ENCODE results near the gene MSH5. TPM values are rescaled to one million over a fixed set of nuclear protein-coding genes. Genes with fewer than 3 reads are reported as not detected.
"Not testable (repeated sequence)": the region's sequence is repeated elsewhere in the genome, so short reads cannot be mapped to it uniquely, and the experiment has no call there.

Gene MSH5
- total RNA-seq, 8 experiments from 2014 or later = 3.8 to 65.3 (median 11.3) TPM

DNA sequence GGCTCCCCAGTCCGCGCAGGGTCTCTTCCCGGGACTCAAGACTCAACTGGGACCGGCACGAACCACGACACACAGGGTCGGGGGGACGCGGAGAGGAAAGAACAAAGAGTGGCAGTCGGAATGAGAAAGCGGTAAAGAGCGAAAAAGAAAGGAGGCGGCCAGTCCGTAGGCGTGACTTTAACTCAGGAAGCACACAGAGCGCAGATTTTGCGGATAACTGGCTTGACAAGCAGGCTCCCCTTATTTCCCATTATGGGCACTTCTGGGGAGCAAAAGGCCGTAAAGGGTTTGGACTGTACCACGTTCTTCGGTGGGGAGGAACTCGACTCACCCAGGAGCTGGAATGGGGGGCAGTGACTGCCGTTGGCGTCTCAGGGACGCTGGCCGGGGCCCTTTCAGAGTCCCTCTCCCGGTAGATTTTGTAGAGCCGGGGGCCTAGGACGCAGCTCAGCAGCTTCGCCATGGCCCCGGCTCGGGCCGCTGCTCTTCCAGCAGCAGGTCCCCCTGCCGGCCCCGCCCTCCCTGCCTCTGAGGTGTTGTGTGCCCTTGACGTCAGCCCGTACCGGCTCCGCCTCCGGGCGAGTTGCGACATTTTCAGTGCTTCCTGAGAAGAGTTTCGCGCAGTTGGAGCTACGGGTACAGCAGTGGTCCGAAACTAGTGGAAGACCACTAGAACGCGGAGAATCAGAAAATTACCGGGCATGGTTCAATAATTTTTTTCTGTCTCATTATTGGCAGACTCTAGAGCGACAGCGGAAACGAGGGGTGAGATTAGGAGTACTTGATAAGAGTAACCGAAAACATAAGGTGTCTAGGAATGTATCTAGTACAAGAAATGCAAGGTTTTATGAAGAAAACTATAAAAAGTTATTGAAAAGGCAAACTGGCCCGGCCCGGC is 36.7 kb upstream of the MSH5 start, which contains the start of gene ABHD16A:
ABHD16A (minus strand) TSS at position 506 of the 898 bp plus-strand sequence; CDS start at position 463, 43 bp downstream.
- peak; percentile 94 to 98 (median 96) for ATAC-seq (replicated peaks in 6 of 8)
- H3K4me1 ChIP-seq (replicated peaks in 1 of 2) = peaks cover 10% of the 10 kb centered on the region in 2 donors
- 0 to 7% (median 2%) methylated on average over 3 to 37 of the region's 54 CpGs for WGBS, 10 experiments
- peak within 1 kb of the TSS; percentile 67 to 93 (median 85) for H3K4me3 ChIP-seq
- peak within 1 kb of the TSS; percentile 92 to 95 for H3K27ac ChIP-seq
- in situ Hi-C loops (cut with MboI; ENCODE audit: low pct_unique_long_range_greater_than_20kb in 2 of 9, low sequenced_read_pairs in 9 of 9, unreplicated experiment in 9 of 9) = no loop called here

DNA sequence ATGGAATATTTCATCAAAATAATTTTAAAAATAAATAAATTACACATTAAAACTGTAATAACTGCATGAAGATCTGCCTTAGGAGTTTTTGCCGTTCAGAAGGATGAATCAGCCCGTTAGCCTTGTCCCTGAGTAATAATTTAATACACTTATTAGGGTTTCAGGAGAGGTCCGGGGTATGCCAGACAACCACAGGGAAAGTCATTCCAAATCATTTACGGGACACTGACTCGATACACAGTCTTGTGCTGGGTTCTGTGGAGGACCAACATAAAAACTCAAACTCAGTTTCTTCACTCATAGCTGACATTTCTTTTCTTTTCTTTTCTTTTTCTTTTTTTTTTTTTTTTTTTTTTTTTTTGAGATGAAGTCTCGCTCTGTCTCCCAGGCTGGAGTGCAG is 33.9 kb upstream of the MSH5 start:
- ATAC-seq (replicated peaks in 6 of 8) = no peak
- no peak overlapping the region for H3K27ac ChIP-seq
- WGBS, 10 experiments = 37 to 100% (median 89%) methylated on average over 3 to 6 of the region's 6 CpGs; no CpG with 5 or more reads in 1 of the 10 experiments
- in situ Hi-C loops (cut with MboI; ENCODE audit: low pct_unique_long_range_greater_than_20kb in 2 of 9, low sequenced_read_pairs in 9 of 9, unreplicated experiment in 9 of 9) = no loop called here
- H3K4me3 ChIP-seq = no peak overlapping the region
- H3K4me1 ChIP-seq (replicated peaks in 1 of 2) = peaks cover 8 to 10% of the 10 kb centered on the region in 2 donors

DNA sequence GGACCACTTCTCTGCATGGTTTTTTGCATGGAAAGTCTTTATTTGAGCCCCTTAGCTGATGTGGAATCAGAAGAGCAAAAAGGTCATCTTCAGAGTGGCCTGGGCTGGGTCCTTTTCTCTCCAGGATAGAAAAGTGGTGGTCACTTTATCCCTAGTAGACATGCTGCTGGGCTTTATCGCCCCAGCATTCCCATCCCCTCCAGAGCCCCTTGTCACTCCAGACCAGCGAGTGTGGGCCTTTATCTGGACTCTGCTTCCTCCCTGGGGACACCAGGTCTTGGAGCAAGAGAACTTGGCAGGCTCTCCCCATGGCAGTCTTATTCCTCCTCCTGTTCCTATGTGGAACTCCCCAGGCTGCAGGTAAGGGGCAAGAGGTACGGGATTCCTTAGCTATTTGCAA is 33.2 kb upstream of the MSH5 start, which contains the start of gene LY6G6F:
LY6G6F (plus strand) TSS at position 268 of the 400 bp plus-strand sequence; CDS start at position 309, 41 bp downstream.
- WGBS, 10 experiments = 20 to 86% (median 57%) methylated on average over 1 to 2 of the region's 3 CpGs; no CpG with 5 or more reads in 5 of the 10 experiments
- Histone ChIP-seq H3K4me1 (replicated peaks in 1 of 2) (peaks cover under 1 to 4% of the 10 kb centered on the region in 2 donors), H3K27ac (no peak within 1 kb of the TSS), H3K4me3 (no peak within 1 kb of the TSS)
- in situ Hi-C loops (cut with MboI; ENCODE audit: low pct_unique_long_range_greater_than_20kb in 2 of 9, low sequenced_read_pairs in 9 of 9, unreplicated experiment in 9 of 9) = no loop called here
- no peak for ATAC-seq (replicated peaks in 6 of 8)

DNA sequence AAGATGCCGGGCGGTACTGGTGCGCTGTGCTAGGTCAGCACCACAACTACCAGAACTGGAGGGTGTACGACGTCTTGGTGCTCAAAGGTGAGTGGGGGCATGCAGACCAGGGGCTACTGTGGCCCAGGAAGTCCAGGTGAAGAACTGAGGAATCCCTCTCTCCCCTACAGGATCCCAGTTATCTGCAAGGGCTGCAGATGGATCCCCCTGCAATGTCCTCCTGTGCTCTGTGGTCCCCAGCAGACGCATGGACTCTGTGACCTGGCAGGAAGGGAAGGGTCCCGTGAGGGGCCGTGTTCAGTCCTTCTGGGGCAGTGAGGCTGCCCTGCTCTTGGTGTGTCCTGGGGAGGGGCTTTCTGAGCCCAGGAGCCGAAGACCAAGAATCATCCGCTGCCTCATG is 32.1 kb upstream of the MSH5 start:
- WGBS, 10 experiments = 68 to 83% methylated on average over 2 to 6 of the region's 10 CpGs; no CpG with 5 or more reads in 8 of the 10 experiments
- in situ Hi-C loops (cut with MboI; ENCODE audit: low pct_unique_long_range_greater_than_20kb in 2 of 9, low sequenced_read_pairs in 9 of 9, unreplicated experiment in 9 of 9) = no loop called here
- H3K4me3 ChIP-seq = no peak overlapping the region
- no peak for ATAC-seq (replicated peaks in 6 of 8)
- H3K27ac ChIP-seq = no peak overlapping the region
- H3K4me1 ChIP-seq (replicated peaks in 1 of 2) = no peaks in the 10 kb centered on the region

- in situ Hi-C loops (cut with MboI; ENCODE audit: low pct_unique_long_range_greater_than_20kb in 2 of 9, low sequenced_read_pairs in 9 of 9, unreplicated experiment in 9 of 9) = no loop called here
- ATAC-seq (replicated peaks in 6 of 8) = no peak
Measured at GRCh38 chr6:31708224-31708623, 31.6 kb upstream of the MSH5 start.

GRCh38 chr6:31709157-31709556 is 30.6 kb upstream of the MSH5 start:
- H3K4me1 ChIP-seq (replicated peaks in 1 of 2); H3K4me3 ChIP-seq; in situ Hi-C loops (cut with MboI; ENCODE audit: low pct_unique_long_range_greater_than_20kb in 2 of 9, low sequenced_read_pairs in 9 of 9, unreplicated experiment in 9 of 9); H3K27ac ChIP-seq; ATAC-seq (replicated peaks in 6 of 8): not testable (repeated sequence)
- 67 to 100% (median 90%) methylated on average over 3 to 6 of the region's 11 CpGs; no CpG with 5 or more reads in 6 of the 10 experiments for WGBS, 10 experiments

More at GRCh38 chr6:31708224-31708623, 31.6 kb upstream of the MSH5 start:
- no peak overlapping the region for H3K4me3 ChIP-seq
- 33 to 100% (median 80%) methylated on average over 1 to 3 of the region's 3 CpGs; no CpG with 5 or more reads in 3 of the 10 experiments for WGBS, 10 experiments
- H3K4me1 ChIP-seq (replicated peaks in 1 of 2) = no peaks in the 10 kb centered on the region
- no peak overlapping the region for H3K27ac ChIP-seq

DNA sequence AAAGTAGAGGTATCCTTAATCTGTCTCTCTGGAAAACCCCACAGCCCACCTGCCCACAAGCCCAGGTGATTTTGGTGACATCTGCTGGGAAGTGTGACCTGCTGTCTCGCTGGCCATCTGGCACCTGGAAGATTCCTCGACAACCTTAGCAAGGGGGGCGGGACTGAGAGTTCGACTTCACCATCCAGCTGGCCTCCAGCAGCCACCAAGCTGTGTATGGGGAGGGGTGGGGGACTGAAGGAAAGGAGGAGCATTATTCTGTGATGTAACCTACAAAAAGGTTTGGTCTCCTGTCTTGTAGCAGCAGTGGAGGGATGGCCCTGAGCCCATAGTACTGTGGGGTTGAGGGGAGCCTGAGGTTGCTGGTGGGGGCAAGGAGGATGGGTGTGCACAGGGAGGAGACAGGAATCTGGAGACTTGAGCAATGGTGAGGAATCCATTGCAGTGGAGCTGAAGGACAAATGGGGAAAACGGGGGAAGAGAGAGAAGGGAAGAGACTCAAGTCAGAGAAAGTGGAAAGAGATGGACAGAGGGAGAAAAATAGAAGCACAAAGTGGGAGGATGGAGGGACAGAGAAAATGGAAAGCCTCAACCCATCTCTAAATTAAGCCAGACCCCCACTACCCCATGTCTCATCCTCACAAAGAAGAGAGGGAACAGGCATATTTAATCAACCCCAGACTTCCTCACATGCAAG is 29.1 kb upstream of the MSH5 start:
- in situ Hi-C loops (cut with MboI; ENCODE audit: low pct_unique_long_range_greater_than_20kb in 2 of 9, low sequenced_read_pairs in 9 of 9, unreplicated experiment in 9 of 9) = no loop called here
- ATAC-seq (replicated peaks in 6 of 8) = no peak
- Histone ChIP-seq H3K4me3 (no peak overlapping the region), H3K4me1 (replicated peaks in 1 of 2) (peaks cover 9 to 12% of the 10 kb centered on the region in 2 donors), H3K27ac (no peak overlapping the region)
- 0 to 71% (median 50%) methylated on average over 1 to 3 of the region's 5 CpGs; no CpG with 5 or more reads in 5 of the 10 experiments for WGBS, 10 experiments

DNA sequence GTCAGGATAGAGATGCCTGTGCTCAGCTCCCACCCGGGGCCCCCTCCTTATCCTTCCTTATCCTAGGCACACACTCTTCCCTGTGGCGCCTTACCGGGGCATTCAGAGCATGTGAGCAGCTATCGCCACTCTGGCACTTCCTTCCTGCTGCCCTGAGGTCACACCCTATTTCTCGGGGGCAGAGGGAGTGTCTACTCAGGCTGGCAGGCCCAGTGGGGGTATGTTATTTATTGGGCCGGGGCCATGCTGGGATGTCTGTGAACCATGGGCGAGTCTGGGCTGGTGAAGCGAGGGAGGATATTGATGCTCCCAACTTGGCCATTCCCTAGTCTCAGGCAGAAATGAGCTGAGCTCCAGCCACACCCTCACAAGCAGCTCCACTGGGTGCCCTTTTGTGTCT is 28.6 kb upstream of the MSH5 start:
- 53 to 87% (median 68%) methylated on average over 3 to 4 of the region's 8 CpGs; no CpG with 5 or more reads in 7 of the 10 experiments for WGBS, 10 experiments
- peaks cover 9 to 12% of the 10 kb centered on the region in 2 donors for H3K4me1 ChIP-seq (replicated peaks in 1 of 2)
- no peak overlapping the region for H3K4me3 ChIP-seq
- H3K27ac ChIP-seq = no peak overlapping the region
- ATAC-seq (replicated peaks in 6 of 8) = no peak
- in situ Hi-C loops (cut with MboI; ENCODE audit: low pct_unique_long_range_greater_than_20kb in 2 of 9, low sequenced_read_pairs in 9 of 9, unreplicated experiment in 9 of 9) = no loop called here

- in situ Hi-C loops (cut with MboI; ENCODE audit: low pct_unique_long_range_greater_than_20kb in 2 of 9, low sequenced_read_pairs in 9 of 9, unreplicated experiment in 9 of 9) = no loop called here
- 88 to 100% (median 93%) methylated on average over 1 to 6 of the region's 8 CpGs; no CpG with 5 or more reads in 6 of the 10 experiments for WGBS, 10 experiments
- ATAC-seq (replicated peaks in 6 of 8) = peak in 2 of 8 experiments; percentile 17 to 49
- Histone ChIP-seq H3K4me3 (no peak overlapping the region), H3K4me1 (replicated peaks in 1 of 2) (peaks cover 9 to 12% of the 10 kb centered on the region in 2 donors), H3K27ac (no peak overlapping the region)
Measured at GRCh38 chr6:31712296-31712695, 27.5 kb upstream of the MSH5 start.

GRCh38 chr6:31713465-31713864 is 26.3 kb upstream of the MSH5 start:
- Histone ChIP-seq H3K4me3 (no peak overlapping the region), H3K4me1 (replicated peaks in 1 of 2) (peaks cover 9 to 12% of the 10 kb centered on the region in 2 donors), H3K27ac (no peak overlapping the region)
- no peak for ATAC-seq (replicated peaks in 6 of 8)
- 43 to 86% (median 75%) methylated on average over 1 to 2 of the region's 4 CpGs; no CpG with 5 or more reads in 4 of the 10 experiments for WGBS, 10 experiments
- in situ Hi-C loops (cut with MboI; ENCODE audit: low pct_unique_long_range_greater_than_20kb in 2 of 9, low sequenced_read_pairs in 9 of 9, unreplicated experiment in 9 of 9) = no loop called here

DNA sequence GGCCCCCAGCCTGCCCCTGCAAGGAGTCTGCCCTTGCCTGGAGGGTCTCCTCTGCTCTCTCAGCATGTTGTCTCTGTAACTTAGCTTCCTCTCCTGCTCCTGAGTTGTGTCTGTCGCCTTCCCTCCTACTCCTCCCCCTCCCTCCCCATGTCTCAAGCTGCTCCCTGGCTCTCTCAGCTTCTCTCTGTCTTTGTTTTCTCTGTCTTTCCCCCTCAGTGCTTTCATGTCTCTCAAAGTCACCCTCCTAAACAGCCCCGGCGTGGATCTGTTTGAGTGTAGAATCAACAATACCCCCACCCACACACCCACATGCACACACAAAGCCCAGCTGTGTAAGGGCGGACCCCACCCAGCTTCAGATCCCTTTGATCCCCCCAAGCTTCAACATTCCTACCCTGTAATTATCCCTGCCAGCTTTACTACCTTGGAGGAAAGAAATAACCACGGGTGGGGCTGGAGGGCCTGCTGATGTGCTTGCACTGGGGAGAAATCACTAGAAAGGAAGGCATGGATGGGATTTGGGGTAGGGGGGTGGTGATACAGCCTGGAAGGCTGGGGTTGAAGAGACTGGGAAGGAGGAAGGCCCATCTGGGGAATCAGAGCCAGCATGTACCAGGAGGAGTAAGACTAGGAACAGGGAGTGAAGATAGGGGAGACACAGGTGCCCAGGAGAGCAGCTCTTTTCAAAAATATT is 25.7 kb upstream of the MSH5 start:
- in situ Hi-C loops (cut with MboI; ENCODE audit: low pct_unique_long_range_greater_than_20kb in 2 of 9, low sequenced_read_pairs in 9 of 9, unreplicated experiment in 9 of 9) = no loop called here
- Histone ChIP-seq H3K4me1 (replicated peaks in 1 of 2) (peaks cover 9 to 12% of the 10 kb centered on the region in 2 donors), H3K27ac (no peak overlapping the region), H3K4me3 (no peak overlapping the region)
- WGBS, 10 experiments = 0 to 17% (median 0%) methylated on average over 1 of the region's 5 CpGs; no CpG with 5 or more reads in 7 of the 10 experiments
- peak; percentile 34 to 82 (median 68) for ATAC-seq (replicated peaks in 6 of 8)
